ENCODE data around the gene PAM.
"Not testable (repeated sequence)": the region's sequence is repeated elsewhere in the genome, so short reads cannot be mapped to it uniquely, and the experiment has no call there.

Gene PAM

GRCh38 chr5:102901424-102902134, 146.5 kb downstream of the PAM start:
- no peak for DNase-seq (ENCODE audit: low read depth in 2 of 2)

DNA sequence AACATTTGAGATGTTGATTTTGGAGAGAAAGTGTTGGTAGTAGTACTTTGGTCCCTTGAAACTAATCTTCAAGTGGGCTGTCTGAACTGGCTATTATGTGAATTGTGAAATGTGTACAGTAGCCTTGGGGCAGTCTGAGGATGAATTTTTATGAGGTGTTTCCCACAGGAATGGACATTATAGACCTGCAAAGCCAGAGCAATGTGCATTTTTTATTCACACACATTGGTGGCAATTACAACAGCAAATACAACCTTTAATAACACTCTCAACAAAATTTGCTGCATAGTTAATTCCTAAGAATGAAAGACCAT, 147.0 kb downstream of the PAM start:
- DNase-seq (ENCODE audit: low read depth in 2 of 2), result no peak

- DNase-seq (ENCODE audit: low read depth in 2 of 2), result no peak
Observed at GRCh38 chr5:102902647-102903046, 147.5 kb downstream of the PAM start.

GRCh38 chr5:102903074-102903871, 148.2 kb downstream of the PAM start:
- no peak for DNase-seq (ENCODE audit: low read depth in 2 of 2)

GRCh38 chr5:102905056-102905455, 150.0 kb downstream of the PAM start:
- DNase-seq (ENCODE audit: low read depth in 2 of 2), result no peak

GRCh38 chr5:102907099-102907498, 152.0 kb downstream of the PAM start:
- not testable (repeated sequence) for DNase-seq (ENCODE audit: low read depth in 2 of 2)

- DNase-seq (ENCODE audit: low read depth in 2 of 2), result no peak
Observed at GRCh38 chr5:102910240-102911226, 155.4 kb downstream of the PAM start.

DNA sequence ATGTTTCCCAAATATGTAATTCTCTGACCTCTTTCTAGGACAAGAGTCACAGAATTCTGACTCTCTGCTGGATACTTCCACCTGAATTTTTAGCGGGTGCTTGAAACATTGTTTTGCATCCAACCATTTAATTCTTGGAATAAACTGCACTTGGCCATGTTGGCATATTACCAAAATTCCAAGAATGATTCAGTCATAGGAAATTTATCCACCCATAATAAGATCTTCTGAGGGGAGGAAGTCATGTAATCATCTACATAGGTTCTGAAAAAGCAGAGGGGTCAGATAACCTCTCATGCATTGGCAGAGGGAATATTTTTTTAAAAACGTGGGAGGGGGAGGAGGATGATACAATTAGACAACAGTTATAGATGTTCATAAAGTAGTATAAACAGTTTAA, 156.9 kb downstream of the PAM start:
- no peak for DNase-seq (ENCODE audit: low read depth in 2 of 2)

- no peak for DNase-seq (ENCODE audit: low read depth in 2 of 2)
Observed at GRCh38 chr5:102916109-102916508, 161.0 kb downstream of the PAM start.

DNA sequence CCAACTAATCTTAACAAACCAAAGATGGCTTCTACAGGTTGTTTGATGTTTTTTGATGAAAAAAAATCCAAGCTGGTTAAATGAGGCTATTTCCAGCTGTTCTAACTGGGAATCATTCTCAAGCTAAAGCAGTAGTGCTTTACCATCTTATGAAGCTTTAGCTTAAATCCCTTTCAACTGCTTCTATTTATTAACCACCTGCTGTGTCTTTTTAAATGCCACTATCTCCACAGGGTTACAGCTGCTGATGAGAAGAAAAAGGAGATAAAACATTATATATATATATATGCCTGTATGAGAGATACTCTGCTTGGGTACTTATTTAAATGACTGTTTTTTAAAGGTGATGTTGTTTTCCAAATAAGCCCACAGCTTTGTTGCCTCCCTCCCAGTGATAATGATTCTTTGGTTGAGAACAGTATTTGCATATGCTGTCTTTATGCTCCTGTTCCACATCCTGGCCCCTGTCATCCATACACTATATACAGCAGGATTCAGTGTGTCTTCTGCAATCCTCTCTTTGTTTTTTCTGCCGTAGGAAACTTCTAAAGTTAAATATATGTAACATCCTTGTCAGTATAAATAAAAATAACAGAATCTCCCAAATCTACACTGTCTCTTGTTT, 164.0 kb downstream of the PAM start:
- no peak for DNase-seq (ENCODE audit: low read depth in 2 of 2)

- no peak for DNase-seq (ENCODE audit: low read depth in 2 of 2)
Observed at GRCh38 chr5:102920762-102921161, 165.7 kb downstream of the PAM start.

DNA sequence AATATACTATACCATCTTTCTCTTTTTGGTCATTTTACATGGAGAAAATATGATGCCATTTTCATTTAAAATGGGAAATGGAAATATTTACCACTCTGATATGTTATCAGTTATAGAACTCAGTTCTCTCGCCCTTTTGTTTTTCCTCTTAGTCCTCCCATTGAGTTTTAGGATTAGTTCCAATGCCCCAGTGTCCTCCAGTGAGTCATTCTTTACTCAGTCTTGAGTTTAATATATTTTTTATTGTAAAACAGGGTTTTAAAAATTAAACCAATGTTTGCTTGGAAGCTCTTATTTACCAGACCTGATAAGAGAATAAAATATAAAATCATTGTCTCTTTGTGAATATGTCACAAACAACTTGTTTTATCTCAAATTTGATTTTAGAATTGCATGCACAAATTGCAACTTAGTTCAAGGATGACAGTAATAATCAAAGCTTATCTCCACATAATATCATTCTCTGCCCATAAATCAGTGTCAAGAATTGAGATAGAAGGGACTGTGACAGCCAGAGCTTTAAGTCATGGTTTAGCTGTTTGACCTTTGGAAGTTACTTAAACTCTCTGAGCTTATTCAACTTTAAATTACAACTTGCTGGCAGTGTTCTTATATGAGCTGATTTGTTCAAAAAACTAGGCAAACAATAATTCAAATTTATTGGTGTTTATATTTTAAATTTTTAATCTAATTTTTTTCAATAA, 166.4 kb downstream of the PAM start:
- no peak for DNase-seq (ENCODE audit: low read depth in 2 of 2)

- DNase-seq (ENCODE audit: low read depth in 2 of 2), result no peak
Observed at GRCh38 chr5:102922111-102922720, 167.1 kb downstream of the PAM start.

GRCh38 chr5:102922799-102923477, 167.8 kb downstream of the PAM start:
- DNase-seq (ENCODE audit: low read depth in 2 of 2), result no peak

- no peak for DNase-seq (ENCODE audit: low read depth in 2 of 2)
Observed at GRCh38 chr5:102924963-102925362, 169.9 kb downstream of the PAM start.

- no peak for DNase-seq (ENCODE audit: low read depth in 2 of 2)
Observed at GRCh38 chr5:102927007-102927406, 171.9 kb downstream of the PAM start.

DNA sequence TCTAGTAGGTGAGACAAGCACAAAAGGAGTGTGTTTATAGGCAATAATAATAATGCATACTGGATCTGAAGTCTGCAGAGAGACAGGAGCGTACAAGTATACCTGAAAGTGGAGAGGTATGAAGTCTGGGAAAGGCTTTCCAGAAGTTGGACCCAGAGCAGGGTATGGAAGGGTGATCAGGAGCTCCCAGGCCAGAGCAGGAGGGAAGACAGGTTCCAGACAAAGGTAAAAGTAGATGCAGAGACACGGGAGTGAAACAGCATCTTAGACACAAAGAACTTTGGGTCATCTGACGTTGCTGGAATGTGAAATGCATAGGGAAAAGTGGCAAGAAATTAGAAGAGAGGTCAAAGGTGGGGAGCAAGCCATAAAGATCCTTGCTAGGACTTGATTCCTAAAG, 175.1 kb downstream of the PAM start:
- DNase-seq (ENCODE audit: low read depth in 2 of 2), result no peak

DNA sequence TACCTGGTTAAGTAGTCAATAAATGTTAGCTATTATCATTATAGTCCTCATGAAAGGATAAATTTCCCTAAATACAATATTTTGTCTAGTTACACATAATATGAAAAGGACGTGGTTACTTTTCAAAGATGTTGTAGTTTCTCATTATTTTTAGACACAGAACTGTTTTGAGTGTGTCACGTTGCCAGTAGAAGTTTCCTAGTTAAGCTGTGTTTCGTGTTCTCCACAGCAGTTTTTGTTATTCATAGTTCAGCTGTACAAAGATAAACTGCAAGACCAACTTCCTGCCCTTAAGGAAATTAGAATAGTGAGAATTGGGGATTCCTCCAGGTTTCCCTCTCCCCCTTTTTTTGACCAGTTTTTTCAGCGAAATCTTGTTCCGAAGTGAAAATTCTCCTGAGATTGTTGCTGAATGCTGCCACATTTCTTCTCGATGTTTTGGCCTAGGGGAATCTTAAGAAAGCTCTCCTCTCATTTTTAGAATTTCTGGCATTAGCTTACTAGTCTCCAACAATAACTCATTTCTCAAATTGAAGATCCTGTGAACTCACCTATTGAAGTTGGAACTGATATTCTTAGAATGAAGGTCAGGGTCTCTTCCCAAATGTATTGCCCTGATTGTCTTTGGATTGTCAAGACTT, 176.1 kb downstream of the PAM start:
- DNase-seq (ENCODE audit: low read depth in 2 of 2), result no peak

DNA sequence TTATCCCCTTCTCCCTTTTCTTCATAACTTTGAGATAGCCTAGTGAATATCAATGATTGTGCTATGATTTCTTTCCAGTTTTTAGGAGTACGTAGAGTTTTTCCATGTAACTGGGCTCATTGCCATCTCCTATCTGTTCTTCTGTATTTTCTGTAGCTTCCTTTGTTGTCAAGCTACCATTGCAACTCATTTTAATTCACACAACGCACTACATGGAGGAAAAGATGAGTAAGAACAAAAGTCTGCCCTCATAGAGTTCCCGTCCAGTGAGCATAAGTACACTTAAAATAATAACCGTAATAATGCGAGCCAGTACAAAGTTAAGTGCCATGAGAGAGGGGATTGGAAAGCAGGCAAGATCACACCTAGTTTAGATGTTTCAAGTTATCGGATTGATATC, 177.7 kb downstream of the PAM start:
- DNase-seq (ENCODE audit: low read depth in 2 of 2), result no peak

- no peak for DNase-seq (ENCODE audit: low read depth in 2 of 2)
Observed at GRCh38 chr5:102933316-102933715, 178.2 kb downstream of the PAM start.

Data from activated CD8-positive, alpha-beta memory T cell treated with anti-CD3 and anti-CD28 coated beads for 4 hours (primary cell).